Spinal cord (tissue), 10 donors: ENCODE measurements around the gene NLRP6. TPM values are rescaled to one million over a fixed set of nuclear protein-coding genes. Genes with fewer than 3 reads are reported as not detected.

Experiments used
- DNase-seq, 6 donors: peaks; one replicate each; pipeline versions ENCODE4 v3.0.0 to v3.0.0-alpha.2; 2013 to 2015; ENCODE audit warnings: low spot score in 6 of 6, low read depth in 4 of 6
- H3K27ac ChIP-seq: one replicate; pipeline ENCODE4 v1.5.1; 2013; ENCODE audit warnings: low read depth, low read length, control low read depth
- H3K27me3 ChIP-seq: one replicate; pipeline ENCODE4 v1.6.1; 2013; ENCODE audit warnings: low read length; ENCODE audit not compliant: control insufficient read depth, insufficient read depth
- H3K36me3 ChIP-seq: one replicate; pipeline ENCODE4 v1.6.1; 2013; ENCODE audit warnings: low read length; ENCODE audit not compliant: control insufficient read depth, insufficient read depth
- H3K4me1 ChIP-seq: one replicate; pipeline ENCODE4 v1.6.1; 2013; ENCODE audit warnings: low read length; ENCODE audit not compliant: control insufficient read depth, insufficient read depth
- H3K4me3 ChIP-seq: one replicate; pipeline ENCODE4 v1.5.1; 2013; ENCODE audit warnings: low read depth, low read length, control low read depth
- H3K9me3 ChIP-seq: one replicate; pipeline ENCODE4 v1.6.1; 2013; ENCODE audit warnings: low read length; ENCODE audit not compliant: control insufficient read depth, insufficient read depth
- WGBS: methylation state at CpG from one replicate; pipeline ENCODE4 v1.1.5; 2013; ENCODE audit warnings: missing lambda C conversion rate; ENCODE audit not compliant: insufficient coverage; 5-methylcytosine and 5-hydroxymethylcytosine counted together
- polyA plus RNA-seq, 2 donors: library from polyadenylated mRNA; unstranded; fragments of 120-200 nt; gene quantifications; one replicate each; pipeline ENCODE4 v1.2.1, GENCODE V29; 2013; ENCODE audit not compliant: insufficient read length in 2 of 2
- total RNA-seq, 2 donors: library from RNA; depleted of rRNA in 1 of 2; stranded (reverse); fragments of 120-200 nt in 1 of 2; fragments of >200 nt in 1 of 2; gene quantifications; one replicate each; pipeline versions ENCODE4 v1.2.3 to v1.2.4, GENCODE V29; 2013 to 2014
- donor health status: healthy.

Gene NLRP6
- total and polyA plus RNA-seq, 4 donors, result not detected

- H3K9me3 ChIP-seq, result no peaks in the 10 kb centered on the region
- DNase-seq, result no peak
- H3K4me3 ChIP-seq, result no peak overlapping the region
- H3K36me3 ChIP-seq, result peaks cover 5% of the 10 kb centered on the region
- peaks cover 8% of the 10 kb centered on the region for H3K4me1 ChIP-seq
- no peak overlapping the region for H3K27ac ChIP-seq
- WGBS, result 89% methylated on average over 14 of the region's 15 CpGs
- H3K27me3 ChIP-seq, result peaks cover 2% of the 10 kb centered on the region
Measured at GRCh38 chr11:298406-299065, 20.3 kb downstream of the NLRP6 start.

- Histone ChIP-seq H3K4me1 (peaks cover 8% of the 10 kb centered on the region), H3K9me3 (no peaks in the 10 kb centered on the region), H3K27me3 (peaks cover 2% of the 10 kb centered on the region), H3K36me3 (peaks cover 5% of the 10 kb centered on the region), H3K4me3 (no peak within 1 kb of the TSS), H3K27ac (no peak within 1 kb of the TSS)
- 91% methylated on average over 20 of the region's 40 CpGs for WGBS
- no peak for DNase-seq
Measured at GRCh38 chr11:299081-299891, 21.1 kb downstream of the NLRP6 start, which contains the start of gene IFITM5. IFITM5 (minus strand) TSS chr11:299526; CDS start chr11:299490, 36 bp downstream.

- no peak for DNase-seq
- peaks cover 8% of the 10 kb centered on the region for H3K4me1 ChIP-seq
- H3K9me3 ChIP-seq, result no peaks in the 10 kb centered on the region
- 32% methylated on average over 15 of the region's 20 CpGs for WGBS
- no peaks in the 10 kb centered on the region for H3K36me3 ChIP-seq
- H3K27me3 ChIP-seq, result peaks cover 2% of the 10 kb centered on the region
- H3K27ac ChIP-seq, result no peak overlapping the region
- H3K4me3 ChIP-seq, result no peak overlapping the region
Measured at GRCh38 chr11:299951-300735, 21.9 kb downstream of the NLRP6 start.

GRCh38 chr11:303363-303762, 25.2 kb downstream of the NLRP6 start:
- H3K4me1 ChIP-seq, result peaks cover 17% of the 10 kb centered on the region
- no peak for DNase-seq
- H3K27me3 ChIP-seq, result peaks cover 5% of the 10 kb centered on the region
- WGBS, result 94% methylated on average over 6 of the region's 12 CpGs
- H3K9me3 ChIP-seq, result no peaks in the 10 kb centered on the region
- no peaks in the 10 kb centered on the region for H3K36me3 ChIP-seq
- H3K4me3 ChIP-seq, result no peak overlapping the region
- no peak overlapping the region for H3K27ac ChIP-seq

GRCh38 chr11:304061-304506, 25.9 kb downstream of the NLRP6 start:
- Histone ChIP-seq H3K27me3 (peaks cover 6% of the 10 kb centered on the region), H3K36me3 (no peaks in the 10 kb centered on the region), H3K4me3 (no peak overlapping the region), H3K9me3 (no peaks in the 10 kb centered on the region), H3K27ac (no peak overlapping the region), H3K4me1 (peaks cover 17% of the 10 kb centered on the region)
- 87% methylated on average over 51 of the region's 52 CpGs for WGBS
- DNase-seq, result no peak

GRCh38 chr11:304915-305843, 27.0 kb downstream of the NLRP6 start:
- H3K36me3 ChIP-seq, result no peaks in the 10 kb centered on the region
- peak in 5 of 6 donors; percentile 15 to 89 (median 46) for DNase-seq
- H3K27ac ChIP-seq, result no peak overlapping the region
- 25% methylated on average over 16 of the region's 19 CpGs for WGBS
- H3K9me3 ChIP-seq, result no peaks in the 10 kb centered on the region
- no peak overlapping the region for H3K4me3 ChIP-seq
- H3K27me3 ChIP-seq, result peaks cover 6% of the 10 kb centered on the region
- peaks cover 11% of the 10 kb centered on the region for H3K4me1 ChIP-seq

- Histone ChIP-seq H3K4me1 (peaks cover 9% of the 10 kb centered on the region), H3K36me3 (no peaks in the 10 kb centered on the region), H3K27ac (no peak overlapping the region), H3K4me3 (no peak overlapping the region), H3K9me3 (no peaks in the 10 kb centered on the region), H3K27me3 (peaks cover 6% of the 10 kb centered on the region)
- DNase-seq, result no peak
- 61% methylated on average over 8 of the region's 10 CpGs for WGBS
Measured at GRCh38 chr11:305844-306211, 27.6 kb downstream of the NLRP6 start.

GRCh38 chr11:306645-307371, 28.6 kb downstream of the NLRP6 start:
- H3K27ac ChIP-seq, result no peak overlapping the region
- no peak for DNase-seq
- WGBS, result 89% methylated on average over 17 of the region's 17 CpGs

More at GRCh38 chr11:306645-307371, 28.6 kb downstream of the NLRP6 start:
- no peaks in the 10 kb centered on the region for H3K9me3 ChIP-seq
- H3K27me3 ChIP-seq, result peaks cover 8% of the 10 kb centered on the region
- H3K4me1 ChIP-seq, result peaks cover 9% of the 10 kb centered on the region
- no peak overlapping the region for H3K4me3 ChIP-seq
- H3K36me3 ChIP-seq, result no peaks in the 10 kb centered on the region
